Measurements from ENCODE around the gene HMCN2.

GRCh38 chr9:130473566-130473965 lies 208.0 kb downstream of the HMCN2 start:
- TF ChIP-seq CTCF (IDR thresholded peaks at IDR 0.05) (no peak), EP300 (IDR thresholded peaks at IDR 0.05) (no peak), POLR2A (IDR thresholded peaks at IDR 0.05) (no peak)
